Measurements from ENCODE around the gene SDHAF1.
"Not testable (repeated sequence)": the region's sequence is repeated elsewhere in the genome, so short reads cannot be mapped to it uniquely, and the experiment has no call there.

The SDHAF1 gene

DNA sequence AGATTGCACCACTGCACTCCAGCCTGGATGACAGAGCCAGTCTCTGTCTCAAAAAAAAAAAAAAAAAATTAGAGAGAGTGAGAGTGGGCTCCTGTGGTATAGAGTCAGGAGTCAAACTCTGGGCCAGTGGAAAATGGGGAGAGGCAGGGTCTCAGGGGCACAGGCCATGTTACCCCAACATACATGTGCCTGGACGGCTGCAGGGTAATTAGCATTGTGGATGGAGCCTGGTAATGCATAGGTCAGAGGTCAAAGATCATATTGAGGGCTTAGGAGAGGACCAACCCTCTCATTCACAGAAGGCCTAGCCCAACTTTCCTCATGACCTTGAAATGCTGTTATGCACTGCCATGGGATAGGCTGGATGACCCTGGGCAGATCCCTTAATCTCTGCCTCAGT, 30.6 kb downstream of the SDHAF1 start:
- H2AFZ ChIP-seq (ENCODE audit: low read length, unreplicated experiment): no peak overlapping the region
- no peaks in the 10 kb centered on the region for H3K27me3 ChIP-seq (ENCODE audit: insufficient read depth, low read length)
- no peaks in the 10 kb centered on the region for H3K4me1 ChIP-seq (ENCODE audit: control insufficient read depth, insufficient read depth, low read length, unreplicated experiment)
- H3K4me3 ChIP-seq (ENCODE audit: low read depth, low read length): no peak overlapping the region
- H3K27ac ChIP-seq (ENCODE audit: low read depth, low read length): no peak overlapping the region
- no peaks in the 10 kb centered on the region for H3K79me2 ChIP-seq (ENCODE audit: control insufficient read depth, insufficient read depth, low read length, unreplicated experiment)
- no peaks in the 10 kb centered on the region for H3K36me3 ChIP-seq (ENCODE audit: insufficient read depth, low read length)

- Histone ChIP-seq H3K36me3 (ENCODE audit: insufficient read depth, low read length) (no peaks in the 10 kb centered on the region), H3K4me1 (ENCODE audit: control insufficient read depth, insufficient read depth, low read length, unreplicated experiment) (no peaks in the 10 kb centered on the region), H3K4me3 (ENCODE audit: low read depth, low read length) (no peak overlapping the region), H3K27ac (ENCODE audit: low read depth, low read length) (no peak overlapping the region), H2AFZ (ENCODE audit: low read length, unreplicated experiment) (no peak overlapping the region), H3K27me3 (ENCODE audit: insufficient read depth, low read length) (no peaks in the 10 kb centered on the region), H3K79me2 (ENCODE audit: control insufficient read depth, insufficient read depth, low read length, unreplicated experiment) (no peaks in the 10 kb centered on the region)
Measured at GRCh38 chr19:36026091-36026876, 31.3 kb downstream of the SDHAF1 start.

GRCh38 chr19:36027696-36028095, 32.7 kb downstream of the SDHAF1 start:
- Histone ChIP-seq H3K79me2 (ENCODE audit: control insufficient read depth, insufficient read depth, low read length, unreplicated experiment) (no peaks in the 10 kb centered on the region), H3K4me1 (ENCODE audit: control insufficient read depth, insufficient read depth, low read length, unreplicated experiment) (no peaks in the 10 kb centered on the region), H3K27me3 (ENCODE audit: insufficient read depth, low read length) (no peaks in the 10 kb centered on the region), H3K4me3 (ENCODE audit: low read depth, low read length) (no peak overlapping the region), H3K36me3 (ENCODE audit: insufficient read depth, low read length) (no peaks in the 10 kb centered on the region), H2AFZ (ENCODE audit: low read length, unreplicated experiment) (no peak overlapping the region), H3K27ac (ENCODE audit: low read depth, low read length) (no peak overlapping the region)

GRCh38 chr19:36028313-36029041, 33.5 kb downstream of the SDHAF1 start:
- Histone ChIP-seq H3K27me3 (ENCODE audit: insufficient read depth, low read length) (no peaks in the 10 kb centered on the region), H3K36me3 (ENCODE audit: insufficient read depth, low read length) (no peaks in the 10 kb centered on the region), H2AFZ (ENCODE audit: low read length, unreplicated experiment) (no peak overlapping the region), H3K79me2 (ENCODE audit: control insufficient read depth, insufficient read depth, low read length, unreplicated experiment) (no peaks in the 10 kb centered on the region), H3K4me3 (ENCODE audit: low read depth, low read length) (no peak overlapping the region), H3K4me1 (ENCODE audit: control insufficient read depth, insufficient read depth, low read length, unreplicated experiment) (no peaks in the 10 kb centered on the region), H3K27ac (ENCODE audit: low read depth, low read length) (no peak overlapping the region)

DNA sequence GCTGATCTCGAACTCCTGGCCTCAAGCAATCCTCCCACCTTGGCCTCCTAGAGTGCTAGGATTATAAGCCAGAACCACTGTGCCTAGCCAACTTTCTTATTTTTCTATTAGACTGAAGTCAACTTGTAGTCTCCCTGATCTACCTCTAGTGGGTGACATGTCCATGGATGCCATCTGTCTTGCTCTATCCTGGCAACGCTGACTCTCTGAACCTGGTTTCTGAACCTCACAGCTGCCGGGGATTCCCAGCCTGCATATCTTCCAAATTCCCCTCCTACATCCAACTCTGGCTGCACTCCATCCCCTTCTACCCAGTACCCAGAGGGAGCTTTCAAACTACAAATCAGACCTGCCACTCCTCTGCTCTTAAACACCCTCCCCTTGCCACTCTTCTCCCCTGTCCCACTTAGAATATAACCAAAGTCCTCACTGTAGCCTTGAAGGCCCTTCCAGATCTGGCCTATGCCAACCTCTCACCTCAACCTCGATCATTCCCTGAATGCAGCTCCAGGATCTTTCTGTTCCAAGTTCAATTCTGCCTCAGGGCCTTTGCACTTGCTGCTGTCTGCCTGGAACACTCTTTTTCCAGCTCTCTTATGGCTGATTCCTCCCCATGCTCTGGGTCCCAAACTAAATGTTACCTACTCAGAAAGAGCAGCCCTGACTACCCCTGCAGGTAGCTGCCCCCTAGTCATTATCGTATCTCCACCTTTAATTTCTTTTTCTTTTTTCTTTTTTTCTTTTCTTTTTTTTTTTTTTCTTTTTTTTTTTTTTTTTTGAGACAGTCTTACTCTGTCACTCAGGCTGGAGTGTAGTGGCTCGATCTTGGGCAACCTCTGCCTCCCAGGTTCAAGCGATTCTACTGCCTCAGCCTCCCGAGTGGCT, 35.5 kb downstream of the SDHAF1 start:
- no peaks in the 10 kb centered on the region for H3K36me3 ChIP-seq (ENCODE audit: insufficient read depth, low read length)
- no peaks in the 10 kb centered on the region for H3K27me3 ChIP-seq (ENCODE audit: insufficient read depth, low read length)
- no peaks in the 10 kb centered on the region for H3K4me1 ChIP-seq (ENCODE audit: control insufficient read depth, insufficient read depth, low read length, unreplicated experiment)
- no peaks in the 10 kb centered on the region for H3K79me2 ChIP-seq (ENCODE audit: control insufficient read depth, insufficient read depth, low read length, unreplicated experiment)
- no peak overlapping the region for H3K4me3 ChIP-seq (ENCODE audit: low read depth, low read length)
- H2AFZ ChIP-seq (ENCODE audit: low read length, unreplicated experiment): no peak overlapping the region
- no peak overlapping the region for H3K27ac ChIP-seq (ENCODE audit: low read depth, low read length)

DNA sequence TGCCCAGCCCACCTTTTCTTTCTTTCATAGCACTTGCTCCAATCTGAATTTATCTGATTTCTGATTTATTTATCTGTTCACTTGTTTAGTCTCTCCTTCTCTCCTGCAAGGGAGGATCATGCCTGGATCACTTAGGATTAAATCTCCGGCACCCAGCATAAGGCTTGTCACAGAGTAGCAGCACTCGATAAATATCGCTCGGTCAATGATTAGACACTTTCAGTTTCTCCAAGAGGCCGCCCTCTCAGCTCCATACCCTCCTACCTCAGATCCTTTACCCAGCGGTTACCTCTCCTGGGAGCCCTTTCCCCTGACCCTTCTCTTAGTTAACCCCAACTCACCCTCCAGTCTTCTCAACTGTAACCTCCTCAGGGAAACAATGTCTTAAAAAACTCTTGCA, 36.3 kb downstream of the SDHAF1 start:
- no peaks in the 10 kb centered on the region for H3K27me3 ChIP-seq (ENCODE audit: insufficient read depth, low read length)
- no peaks in the 10 kb centered on the region for H3K4me1 ChIP-seq (ENCODE audit: control insufficient read depth, insufficient read depth, low read length, unreplicated experiment)
- no peak overlapping the region for H3K27ac ChIP-seq (ENCODE audit: low read depth, low read length)
- H3K36me3 ChIP-seq (ENCODE audit: insufficient read depth, low read length): no peaks in the 10 kb centered on the region
- H2AFZ ChIP-seq (ENCODE audit: low read length, unreplicated experiment): no peak overlapping the region
- H3K4me3 ChIP-seq (ENCODE audit: low read depth, low read length): no peak overlapping the region
- no peaks in the 10 kb centered on the region for H3K79me2 ChIP-seq (ENCODE audit: control insufficient read depth, insufficient read depth, low read length, unreplicated experiment)

DNA sequence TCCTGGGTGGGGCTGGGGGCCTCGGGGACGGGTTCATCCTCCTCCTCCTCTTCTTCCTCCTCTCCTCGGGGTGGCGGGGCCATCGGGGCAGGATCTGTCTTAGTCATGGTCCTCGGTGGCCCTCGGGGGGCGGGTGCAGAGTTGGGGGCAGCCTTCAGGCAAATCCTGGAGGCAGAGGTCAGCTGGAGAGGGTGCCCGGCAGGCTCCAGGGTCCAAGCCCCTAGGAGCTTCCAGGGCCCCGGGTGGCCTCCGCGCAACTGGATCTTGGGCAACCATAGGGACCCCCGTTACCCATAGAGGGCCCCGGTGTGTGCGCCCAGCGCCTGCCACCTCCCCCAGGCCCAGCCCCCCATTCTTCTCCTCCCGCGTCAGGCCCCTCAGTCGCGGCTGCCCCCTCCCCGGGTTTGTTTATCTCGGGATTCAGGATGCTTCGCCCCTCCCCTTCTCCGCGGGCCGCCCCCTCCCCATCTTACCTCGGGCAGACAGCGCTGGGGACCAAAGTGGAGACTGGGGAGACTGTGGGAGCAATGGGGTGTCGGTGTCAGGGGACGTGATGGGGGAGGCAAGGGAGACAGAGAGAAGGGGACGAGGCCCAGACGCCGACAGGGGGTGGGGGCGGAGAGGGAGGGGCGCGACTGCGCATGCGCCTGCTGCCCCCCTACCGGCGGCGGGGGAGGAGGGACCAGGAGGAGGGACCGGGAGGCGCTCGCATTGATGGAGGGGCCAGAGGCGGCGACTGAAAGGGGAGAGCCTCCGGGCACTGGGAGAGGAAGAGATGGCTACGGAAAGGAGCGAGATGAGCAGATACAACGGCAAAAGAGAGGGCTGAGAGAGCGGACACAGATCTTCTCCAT, 37.5 kb downstream of the SDHAF1 start, which contains the start of gene CLIP3:
CLIP3 (minus strand) TSS at position 623 of the 854 bp plus-strand sequence; CDS start at position 107, 516 bp downstream.
- H3K36me3 ChIP-seq (ENCODE audit: insufficient read depth, low read length): no peaks in the 10 kb centered on the region
- peak within 1 kb of the TSS; percentile 94 for H3K4me3 ChIP-seq (ENCODE audit: low read depth, low read length)
- no peaks in the 10 kb centered on the region for H3K79me2 ChIP-seq (ENCODE audit: control insufficient read depth, insufficient read depth, low read length, unreplicated experiment)
- no peaks in the 10 kb centered on the region for H3K4me1 ChIP-seq (ENCODE audit: control insufficient read depth, insufficient read depth, low read length, unreplicated experiment)
- H2AFZ ChIP-seq (ENCODE audit: low read length, unreplicated experiment): no peak within 1 kb of the TSS
- H3K27me3 ChIP-seq (ENCODE audit: insufficient read depth, low read length): no peaks in the 10 kb centered on the region
- H3K27ac ChIP-seq (ENCODE audit: low read depth, low read length): no peak within 1 kb of the TSS

GRCh38 chr19:36040495-36040894, 45.5 kb downstream of the SDHAF1 start:
- Histone ChIP-seq H3K27me3 (ENCODE audit: insufficient read depth, low read length) (no peaks in the 10 kb centered on the region), H3K27ac (ENCODE audit: low read depth, low read length) (no peak overlapping the region), H3K79me2 (ENCODE audit: control insufficient read depth, insufficient read depth, low read length, unreplicated experiment) (no peaks in the 10 kb centered on the region), H2AFZ (ENCODE audit: low read length, unreplicated experiment) (no peak overlapping the region), H3K4me1 (ENCODE audit: control insufficient read depth, insufficient read depth, low read length, unreplicated experiment) (peaks cover 13% of the 10 kb centered on the region), H3K4me3 (ENCODE audit: low read depth, low read length) (no peak overlapping the region), H3K36me3 (ENCODE audit: insufficient read depth, low read length) (no peaks in the 10 kb centered on the region)

DNA sequence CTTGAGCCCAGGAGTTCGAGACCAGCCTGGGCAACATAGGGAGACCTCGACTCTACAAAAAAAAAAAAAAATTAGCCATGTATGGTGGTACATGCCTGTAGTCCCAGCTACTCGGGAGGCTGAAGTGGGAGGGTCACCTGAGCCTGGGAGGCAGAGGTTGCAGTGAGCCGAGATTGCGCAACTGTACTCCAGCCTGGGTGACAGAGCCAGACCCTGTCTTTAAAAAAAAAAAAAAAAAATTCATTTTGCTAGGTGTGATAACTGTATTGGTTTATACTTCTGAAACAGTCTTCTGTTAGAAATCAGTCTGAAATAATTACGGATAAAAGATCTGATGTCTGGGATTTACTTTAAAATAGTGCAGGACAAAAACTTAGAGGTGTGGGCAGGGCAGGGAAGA, 46.1 kb downstream of the SDHAF1 start:
- not testable (repeated sequence) for H3K4me3 ChIP-seq (ENCODE audit: low read depth, low read length); H3K36me3 ChIP-seq (ENCODE audit: insufficient read depth, low read length); H3K79me2 ChIP-seq (ENCODE audit: control insufficient read depth, insufficient read depth, low read length, unreplicated experiment); H3K27me3 ChIP-seq (ENCODE audit: insufficient read depth, low read length); H2AFZ ChIP-seq (ENCODE audit: low read length, unreplicated experiment)
- Histone ChIP-seq H3K27ac (ENCODE audit: low read depth, low read length) (peak overlapping the region; percentile 39; the same call in 1 of the 2 replicates), H3K4me1 (ENCODE audit: control insufficient read depth, insufficient read depth, low read length, unreplicated experiment) (peaks cover 13% of the 10 kb centered on the region)

- Histone ChIP-seq H3K27me3 (ENCODE audit: insufficient read depth, low read length) (no peaks in the 10 kb centered on the region), H3K27ac (ENCODE audit: low read depth, low read length) (0 out of 2 replicates have a peak overlapping the region, but pooled peaks have one; percentile 39), H3K4me1 (ENCODE audit: control insufficient read depth, insufficient read depth, low read length, unreplicated experiment) (peaks cover 17% of the 10 kb centered on the region), H3K79me2 (ENCODE audit: control insufficient read depth, insufficient read depth, low read length, unreplicated experiment) (no peaks in the 10 kb centered on the region), H2AFZ (ENCODE audit: low read length, unreplicated experiment) (no peak overlapping the region), H3K4me3 (ENCODE audit: low read depth, low read length) (no peak overlapping the region), H3K36me3 (ENCODE audit: insufficient read depth, low read length) (no peaks in the 10 kb centered on the region)
Measured at GRCh38 chr19:36041831-36042230, 46.8 kb downstream of the SDHAF1 start.
